HG03039 (cell line): ENCODE measurements around the gene S100A10.

Source experiments
- ATAC-seq: cut with Tn5 transposase; IDR thresholded peaks from one replicate; pipeline ENCODE4 v1.9.1; 2021; ENCODE audit warnings: mild to moderate bottlenecking, moderate library complexity; ENCODE audit not compliant: unreplicated experiment

Gene S100A10

DNA sequence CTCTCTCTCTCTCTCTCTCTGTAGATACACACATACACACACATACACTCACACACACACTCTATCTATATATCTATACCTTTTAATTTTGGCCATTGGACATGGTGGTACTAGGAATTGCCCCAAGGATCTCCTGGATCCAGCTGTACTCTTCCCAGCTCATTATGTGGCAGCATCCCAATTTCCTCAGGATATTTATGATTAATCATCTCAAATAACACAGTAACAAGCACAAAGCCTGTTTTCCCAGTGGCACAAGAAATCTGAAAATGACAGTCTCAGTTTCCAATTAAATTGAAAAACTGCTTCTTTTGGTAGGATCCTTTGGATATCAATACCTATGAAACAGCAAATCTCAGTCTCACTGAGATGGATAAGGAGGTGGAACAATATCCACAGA lies 27.6 kb downstream of the S100A10 start:
- no peak for ATAC-seq

DNA sequence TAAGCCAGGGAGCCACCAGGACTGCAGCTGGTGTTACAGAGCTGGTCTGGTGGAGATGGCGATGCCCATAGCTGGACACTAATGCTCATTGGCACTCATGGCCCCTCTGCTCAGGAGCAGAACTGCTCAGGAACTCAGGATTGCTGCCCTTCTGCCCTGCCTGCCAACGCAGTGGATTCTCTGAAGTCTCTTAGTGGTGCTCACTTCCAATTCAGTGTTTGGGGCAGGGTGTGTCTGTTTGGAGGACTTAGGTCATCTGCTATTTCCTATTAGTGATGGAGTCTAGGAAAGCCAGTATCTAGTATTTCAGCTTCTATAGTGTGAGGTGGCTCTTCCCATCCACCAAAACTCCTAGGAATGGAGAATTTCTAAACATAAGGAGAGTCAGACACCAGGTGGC lies 29.1 kb downstream of the S100A10 start:
- no peak for ATAC-seq

DNA sequence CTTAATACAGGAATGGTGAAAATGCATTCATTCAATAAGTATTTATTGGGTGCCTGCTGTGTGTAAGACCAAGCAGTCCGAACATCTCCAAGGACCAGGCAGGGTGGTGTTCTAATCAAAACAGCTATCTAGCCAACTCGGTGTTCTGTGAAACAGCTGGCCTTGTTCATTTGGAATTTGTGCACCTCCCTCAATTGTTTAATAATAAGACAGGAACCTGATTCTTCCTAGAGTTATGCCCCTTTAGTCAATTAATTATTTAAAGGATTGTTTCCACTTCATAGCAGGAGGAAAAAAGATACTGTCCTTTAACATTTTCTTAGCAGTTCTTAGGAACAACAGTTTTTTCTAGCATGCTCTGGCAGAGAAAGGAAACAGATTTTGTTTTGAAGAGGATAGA lies 30.4 kb downstream of the S100A10 start:
- no peak for ATAC-seq

DNA sequence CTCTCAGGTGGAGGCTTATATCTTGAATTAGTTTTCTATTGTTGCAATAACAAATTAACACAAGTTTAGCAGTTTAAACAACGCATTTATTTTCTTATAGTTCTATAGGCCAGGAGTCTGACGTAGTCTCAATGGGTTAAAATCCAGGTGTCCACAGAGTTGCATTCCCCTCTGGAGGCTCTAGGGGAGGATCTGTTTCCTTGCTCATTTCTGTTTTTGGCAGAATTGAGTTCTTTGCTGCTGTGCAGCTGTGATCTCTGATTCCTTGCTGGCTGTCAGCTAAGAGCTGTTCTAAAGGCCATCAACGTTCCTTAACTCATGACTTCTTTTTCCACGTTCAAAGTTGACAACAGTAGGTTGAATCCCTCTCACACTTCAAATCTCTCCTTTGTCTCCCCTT lies 31.8 kb downstream of the S100A10 start:
- ATAC-seq = no peak

DNA sequence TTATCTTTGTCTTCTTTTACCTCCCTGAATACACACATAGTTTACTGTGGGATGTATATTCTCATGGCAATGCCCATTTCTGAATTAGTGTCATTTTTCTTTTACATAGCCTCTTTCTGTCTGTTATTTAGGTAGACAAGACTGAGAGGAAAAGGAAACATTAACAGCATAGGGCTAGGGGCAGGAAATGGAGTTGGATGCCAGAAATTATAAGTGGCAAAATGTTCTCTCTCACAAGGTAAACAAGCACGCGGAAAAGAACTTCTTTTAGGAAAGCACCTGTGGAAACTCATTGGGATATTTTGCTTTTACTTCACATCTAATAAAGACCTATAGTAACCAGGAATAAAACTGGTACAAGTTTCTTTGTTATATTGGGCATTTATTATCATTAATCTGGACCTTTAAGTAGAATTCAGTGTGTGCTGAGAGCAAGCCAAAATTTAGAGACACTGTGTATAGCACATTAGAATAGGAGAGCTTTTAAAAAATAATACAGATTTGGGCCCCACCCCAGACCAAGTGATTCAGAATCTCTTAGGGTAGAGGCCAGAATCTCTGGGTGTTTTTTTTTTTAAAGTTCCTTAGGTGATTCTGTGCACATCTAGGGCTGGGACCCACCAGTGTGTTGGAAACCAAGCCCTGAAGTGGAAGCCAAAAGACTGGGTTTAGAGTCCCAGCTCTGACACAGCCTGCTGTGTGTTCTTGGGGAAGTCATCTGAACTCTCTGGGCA lies 32.7 kb downstream of the S100A10 start:
- no peak for ATAC-seq

DNA sequence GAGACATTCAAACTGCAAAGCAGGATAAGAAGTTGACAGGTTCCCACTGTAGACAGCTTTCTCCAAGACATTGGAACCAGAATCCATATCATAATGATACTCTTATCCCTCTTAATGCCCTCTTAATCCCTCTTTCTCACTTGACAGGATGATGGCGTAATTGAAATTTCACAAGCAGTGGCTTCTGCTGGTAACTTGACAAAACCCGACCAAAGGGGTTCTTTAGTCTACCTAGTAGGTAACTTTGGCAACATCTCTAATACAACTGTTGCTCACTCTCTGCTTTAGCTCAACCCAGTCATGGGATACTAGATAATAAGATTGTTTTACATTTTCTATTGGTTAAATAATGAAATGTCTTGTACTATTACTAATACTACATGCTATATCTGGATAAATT lies 34.7 kb downstream of the S100A10 start:
- no peak for ATAC-seq

DNA sequence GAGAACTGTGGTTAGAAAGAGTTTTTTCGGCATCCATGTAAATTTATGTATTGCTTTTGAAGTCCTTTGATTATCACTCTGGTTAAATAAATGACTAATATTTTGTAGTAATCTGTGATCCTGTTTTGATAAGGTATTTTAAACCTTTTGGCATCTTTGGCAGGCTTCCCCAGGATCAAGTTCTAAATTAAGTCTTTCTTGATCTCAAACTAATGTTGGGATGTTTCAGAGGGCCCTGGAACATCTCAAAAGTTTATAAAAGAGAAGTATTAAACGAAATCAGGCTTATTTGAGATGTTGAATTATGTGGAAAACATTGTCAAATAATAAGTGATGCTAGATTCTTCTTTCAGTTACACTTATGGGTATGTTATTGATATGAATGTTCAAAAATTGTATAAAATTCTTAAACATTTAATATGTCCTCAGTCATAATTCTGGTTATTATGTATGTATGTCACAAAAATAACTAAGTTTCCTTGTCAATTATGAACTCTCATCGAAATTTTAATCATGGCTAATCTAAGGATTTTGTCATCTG lies 36.6 kb downstream of the S100A10 start:
- ATAC-seq = no peak

DNA sequence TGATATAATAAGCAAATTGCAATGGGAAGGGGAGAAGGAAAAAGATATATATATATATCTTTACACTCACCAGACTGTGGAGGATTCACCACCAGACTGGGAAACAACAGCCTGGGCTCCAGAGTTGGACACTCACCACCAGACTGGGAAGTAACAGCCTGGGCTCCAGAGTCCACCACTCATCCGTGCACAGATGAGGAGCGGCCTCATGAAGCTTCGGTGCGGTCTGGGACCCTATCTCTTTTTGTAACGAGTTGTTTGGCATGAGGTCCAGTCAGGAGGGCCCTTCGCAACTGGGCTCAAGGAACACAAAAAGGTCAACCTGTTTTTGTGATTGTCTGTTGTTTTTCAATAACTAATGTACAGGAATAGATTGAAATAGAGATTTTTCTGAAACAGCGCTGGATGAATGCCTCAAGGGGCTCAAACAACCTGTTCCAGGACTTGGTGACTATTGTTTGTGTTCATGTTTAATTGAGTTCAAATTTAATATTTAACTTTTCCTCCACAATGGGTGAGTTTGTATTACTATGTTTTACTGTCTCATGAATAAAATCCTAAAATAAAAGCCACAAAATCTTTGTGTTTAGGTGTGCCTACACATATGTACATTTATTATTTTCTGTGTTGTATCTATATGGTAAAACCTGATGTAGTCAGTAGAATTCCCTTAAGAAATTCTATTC lies 40.1 kb downstream of the S100A10 start:
- no peak for ATAC-seq

DNA sequence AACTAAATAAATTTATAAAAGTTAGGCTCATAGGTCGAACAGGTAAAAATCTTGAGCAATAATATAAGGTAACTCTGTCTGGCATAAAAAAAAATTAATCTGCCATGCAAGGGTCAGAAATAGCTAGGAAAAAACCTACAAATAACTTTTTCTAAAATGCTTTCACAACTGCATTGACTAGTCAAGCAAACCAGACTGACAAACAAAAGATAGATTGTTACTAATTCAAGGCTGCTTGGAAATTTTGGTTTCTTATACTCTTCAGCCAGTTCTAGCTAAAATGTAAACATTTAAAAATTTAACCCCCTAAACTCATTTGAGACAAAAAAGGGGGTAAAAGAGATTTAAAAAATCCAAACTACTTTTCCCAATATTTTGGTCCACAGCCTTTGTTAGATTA lies 40.8 kb downstream of the S100A10 start:
- no peak for ATAC-seq

DNA sequence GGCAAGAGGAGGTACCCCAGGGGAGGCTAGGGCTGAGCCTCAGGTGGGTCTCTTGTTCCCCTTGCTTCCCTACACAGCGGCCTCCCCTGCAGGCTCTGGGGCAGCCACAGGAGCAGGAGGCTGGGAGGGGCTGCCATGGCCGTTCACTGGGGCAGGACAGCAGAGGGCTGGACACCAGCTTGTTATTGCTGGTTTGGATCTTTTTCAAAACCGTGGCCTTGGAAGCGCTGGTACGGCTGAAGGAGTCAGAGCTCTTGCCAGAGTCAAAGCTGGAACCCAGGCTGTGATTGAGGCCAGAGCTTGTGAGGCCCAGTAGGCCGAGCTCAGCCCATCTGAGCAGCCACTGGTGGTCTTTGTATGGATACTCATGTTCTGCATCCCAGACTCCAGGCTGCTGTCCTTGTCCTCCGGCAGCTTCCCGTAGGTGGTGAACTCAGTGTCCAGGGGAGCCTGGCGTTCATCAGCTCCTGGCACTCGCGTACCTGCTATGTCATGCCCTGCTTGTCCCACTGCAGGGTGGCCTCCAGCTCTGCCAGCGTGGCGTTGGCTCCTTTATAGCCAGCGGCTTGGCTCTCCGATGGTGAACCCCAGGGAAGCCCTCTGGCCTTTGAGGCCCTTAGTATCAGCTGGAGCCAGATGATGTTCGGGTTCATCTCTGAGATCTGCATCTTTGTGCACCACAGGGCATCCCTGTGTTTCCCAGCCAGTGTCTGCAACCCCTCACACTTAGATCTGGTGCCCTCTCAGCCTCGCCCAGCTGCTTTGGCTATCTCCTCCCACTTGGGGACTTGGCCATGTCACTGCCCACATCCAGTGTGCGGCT lies 44.1 kb downstream of the S100A10 start:
- no peak for ATAC-seq

DNA sequence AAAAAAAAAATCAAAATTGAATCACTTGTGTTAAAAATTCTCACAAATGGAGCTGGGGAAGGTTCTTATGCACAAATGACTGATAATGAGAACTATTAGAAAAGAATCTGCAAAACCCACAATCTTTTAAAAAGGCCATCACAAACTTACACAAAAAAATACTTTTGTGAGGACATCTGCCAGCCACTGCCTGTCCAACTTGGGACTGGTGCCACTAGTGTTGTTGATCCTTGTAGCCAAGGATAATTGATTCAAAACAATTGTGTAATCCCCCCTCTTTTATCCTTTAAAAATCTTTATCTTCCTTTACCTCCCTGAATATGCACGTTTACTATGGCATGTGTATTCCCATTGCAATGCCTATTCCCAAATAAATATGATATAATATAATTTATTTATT lies 45.2 kb downstream of the S100A10 start:
- ATAC-seq = no peak

DNA sequence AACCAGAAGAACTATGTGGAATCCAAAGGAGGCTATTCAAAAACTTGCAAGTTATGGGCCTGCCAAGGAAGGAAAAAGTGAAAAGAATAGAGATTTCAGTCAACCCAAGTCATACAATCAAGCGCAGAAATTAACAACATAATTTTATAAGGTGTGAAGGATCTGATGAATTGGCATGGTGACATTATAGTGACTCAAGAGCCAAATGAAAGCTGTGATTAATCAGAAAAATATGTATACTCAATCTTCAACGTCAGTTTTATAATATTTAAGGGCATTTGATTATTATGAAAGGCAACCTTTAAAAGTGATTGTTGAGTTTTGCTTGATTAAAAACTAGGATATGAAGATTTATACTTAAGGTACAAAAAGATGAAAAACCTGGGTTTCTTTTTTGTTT lies 46.5 kb downstream of the S100A10 start:
- ATAC-seq = no peak

DNA sequence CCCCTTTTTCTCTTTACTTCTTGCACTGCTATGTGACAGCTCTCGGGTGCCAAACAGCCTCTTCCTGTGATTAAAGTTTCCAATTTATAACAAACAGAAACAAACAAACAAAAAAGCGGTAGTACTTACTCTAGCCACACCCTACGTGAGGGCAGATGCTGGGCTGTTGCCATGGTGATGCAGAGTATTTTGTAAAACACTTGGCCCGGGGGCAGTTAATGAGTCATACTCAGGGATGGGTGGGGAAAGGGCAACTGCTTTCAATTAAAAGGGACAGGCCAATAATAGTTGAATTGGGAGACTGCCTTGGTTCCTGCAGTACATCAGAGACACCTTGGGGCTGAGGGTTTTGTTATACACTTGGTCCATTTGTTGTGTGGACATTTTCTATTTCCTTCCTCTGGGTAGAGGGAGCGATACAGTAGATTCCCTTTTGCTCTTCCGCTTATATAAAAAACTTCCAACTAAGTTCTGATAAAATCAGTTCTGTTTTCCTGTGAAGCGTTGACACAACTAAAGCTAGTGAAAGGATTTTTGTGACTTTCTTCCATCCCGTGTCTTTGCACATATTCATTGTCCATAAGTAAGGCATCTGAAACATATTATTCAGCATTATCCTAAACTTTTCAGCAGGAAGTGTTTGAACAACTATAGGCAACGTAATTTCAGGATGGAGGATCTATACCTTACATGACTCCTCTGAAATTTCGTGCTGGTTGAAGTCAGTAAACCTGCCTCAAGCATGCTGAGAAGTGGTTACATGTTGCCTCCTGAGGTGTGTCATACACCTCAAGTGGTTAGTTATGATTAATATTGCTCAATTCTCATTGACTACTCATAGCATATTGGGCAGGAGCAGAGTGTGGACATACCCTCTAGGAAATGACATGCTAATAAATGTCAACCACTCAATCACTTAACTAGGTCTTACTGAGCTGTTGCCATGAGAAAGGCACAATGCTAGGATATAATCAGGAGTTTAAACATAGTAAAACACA lies 47.6 kb downstream of the S100A10 start:
- ATAC-seq = no peak

DNA sequence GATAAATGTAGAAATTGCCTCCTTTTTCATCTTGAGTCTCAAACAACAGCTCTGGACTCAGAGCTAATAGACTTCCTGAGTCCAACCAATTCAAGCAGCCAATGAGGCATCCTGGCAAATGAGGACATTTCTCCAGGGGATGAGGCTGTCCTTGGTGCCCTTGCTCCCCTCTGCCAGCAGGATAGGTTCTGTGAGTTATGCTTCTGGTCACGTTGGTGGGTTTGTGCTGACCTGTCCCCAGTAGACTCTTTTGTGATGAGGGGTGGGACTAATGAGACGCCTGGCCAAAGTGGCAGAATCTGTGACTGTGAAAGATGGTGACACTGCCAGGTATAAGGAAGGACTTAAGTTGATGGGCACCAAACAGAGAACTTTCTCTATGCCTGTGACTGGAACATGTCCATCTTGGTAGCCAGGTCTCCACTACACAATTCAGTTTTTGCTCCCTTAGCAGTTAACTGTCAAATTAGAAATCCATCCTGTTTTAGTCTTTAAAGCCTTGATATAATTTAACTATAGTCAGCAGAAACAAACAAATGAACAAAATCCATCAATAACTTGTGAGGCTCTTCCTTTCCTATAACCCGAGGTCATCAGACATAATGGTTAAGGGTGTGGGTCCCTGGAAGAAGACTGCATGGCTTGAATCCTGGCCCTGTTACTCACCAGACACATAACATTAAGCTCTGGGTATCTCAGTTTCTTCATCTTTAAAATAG lies 48.6 kb downstream of the S100A10 start:
- no peak for ATAC-seq

DNA sequence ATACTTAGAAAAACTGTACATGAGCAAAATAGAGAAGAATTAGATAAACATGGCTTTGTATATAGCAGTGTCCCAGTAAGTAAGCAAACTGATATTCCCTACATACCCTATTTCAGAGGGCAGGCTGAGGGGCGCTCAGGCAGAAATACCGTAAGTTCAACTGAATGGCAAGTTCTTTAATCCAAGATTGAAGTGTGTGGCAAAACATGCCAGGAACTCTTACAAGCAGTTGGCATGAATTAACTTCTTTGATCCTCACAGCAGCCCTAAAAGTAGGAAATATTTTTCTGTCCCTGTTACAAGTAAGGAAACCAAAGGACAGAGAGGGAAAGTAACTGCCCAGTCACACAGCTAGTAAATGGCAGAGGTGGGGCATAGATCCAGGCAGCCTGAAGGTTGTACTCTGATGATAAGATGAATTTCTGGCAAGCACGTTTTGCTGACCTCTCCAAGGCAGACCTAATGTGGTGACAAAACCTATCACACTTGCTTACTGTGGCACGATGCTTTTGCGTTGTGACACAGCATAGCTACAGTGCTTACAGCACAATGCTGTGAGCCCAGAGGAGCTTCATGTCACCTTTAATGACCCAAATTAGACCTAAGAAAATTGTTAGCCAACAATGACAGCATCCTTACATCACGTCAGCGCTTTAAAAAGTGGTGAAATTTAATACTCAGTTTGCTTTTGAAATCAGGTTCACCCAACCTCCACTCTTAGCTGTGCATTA lies 49.4 kb downstream of the S100A10 start:
- no peak for ATAC-seq

DNA sequence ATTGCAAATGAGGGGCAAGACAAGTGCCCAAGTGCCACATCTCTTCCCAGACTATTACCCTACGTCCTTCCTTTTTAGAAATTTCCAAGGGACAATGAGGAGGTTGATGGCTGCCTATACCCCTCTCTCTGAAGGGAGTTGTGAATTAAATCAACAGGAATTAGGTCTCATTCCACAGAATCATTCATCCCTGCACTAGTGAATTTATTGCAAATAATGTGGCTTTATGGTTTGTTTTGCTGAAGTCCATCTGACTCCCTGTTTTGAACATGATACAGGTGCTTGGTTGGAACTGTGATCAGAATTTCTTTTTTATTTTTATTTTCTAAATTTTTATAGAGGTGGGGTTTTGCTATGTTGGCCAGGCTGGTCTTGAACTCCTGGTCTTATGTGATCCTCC lies 50.1 kb downstream of the S100A10 start:
- ATAC-seq = no peak

DNA sequence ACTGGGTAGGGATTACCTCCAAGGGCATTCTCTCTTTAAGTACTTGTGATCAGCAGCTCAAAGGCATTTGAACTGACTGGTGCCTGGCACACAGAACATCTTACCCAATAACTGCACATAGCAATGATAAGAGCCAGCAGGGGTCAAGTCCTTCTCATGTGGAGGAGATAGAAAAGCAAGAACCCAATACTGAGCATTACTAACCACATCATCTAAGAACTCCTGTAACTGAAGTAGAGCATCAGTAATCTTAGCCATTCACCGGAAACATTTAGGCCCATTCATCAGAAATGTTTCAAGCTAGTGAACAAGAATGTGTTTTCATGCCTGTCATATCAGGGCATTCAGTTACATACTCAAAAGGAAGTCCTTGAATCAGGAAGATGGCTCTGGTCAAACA lies 50.8 kb downstream of the S100A10 start:
- ATAC-seq = no peak

DNA sequence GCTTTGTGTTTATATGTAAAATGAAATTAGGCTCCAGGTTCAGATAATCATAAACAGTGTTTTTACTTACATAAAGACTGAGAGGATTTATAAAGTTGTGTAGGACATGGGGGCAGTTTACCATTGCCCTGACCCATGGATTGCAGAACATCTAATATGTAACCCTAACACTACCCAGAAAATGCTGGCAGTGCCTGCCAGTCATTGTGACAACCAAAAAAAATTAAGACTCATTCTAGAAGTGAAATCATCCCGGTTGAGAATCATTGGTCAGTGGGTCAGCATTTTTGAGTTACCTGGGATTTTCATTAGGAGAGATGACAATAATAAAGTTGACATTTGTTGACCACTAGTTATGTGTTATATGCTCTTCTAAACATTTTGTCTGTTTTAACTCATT lies 53.1 kb downstream of the S100A10 start:
- no peak for ATAC-seq

DNA sequence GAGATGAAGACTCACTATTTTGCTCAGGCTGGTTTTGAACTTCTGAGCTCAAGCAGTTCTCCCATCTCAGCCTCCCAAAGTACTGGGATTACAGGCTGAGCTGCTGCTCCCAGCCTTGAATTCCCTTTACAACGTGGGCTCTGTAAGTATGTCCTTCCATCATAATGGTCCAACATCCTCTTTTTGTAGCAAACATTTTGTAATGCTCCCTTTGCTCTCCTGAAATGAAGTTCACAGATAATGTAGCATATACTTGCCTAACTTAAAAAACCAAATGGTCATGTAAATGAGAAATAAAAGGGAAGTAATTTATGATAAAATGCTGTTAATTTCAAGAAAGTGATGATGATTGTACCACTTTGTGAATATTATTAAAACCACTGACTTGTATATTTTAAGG lies 53.9 kb downstream of the S100A10 start:
- no peak for ATAC-seq
